CD4-positive, alpha-beta T cell treated with Interleukin-4 for 1 hour (primary cell): ENCODE data around the gene DNPH1.

Experiments used
- DNase-seq, 2 donors: peaks; one replicate each; pipeline ENCODE4 v3.0.0-alpha.2; 2020 to 2022

Gene DNPH1

GRCh38 chr6:43207286-43207685 is 22.0 kb downstream of the DNPH1 start:
- no peak for DNase-seq

DNA sequence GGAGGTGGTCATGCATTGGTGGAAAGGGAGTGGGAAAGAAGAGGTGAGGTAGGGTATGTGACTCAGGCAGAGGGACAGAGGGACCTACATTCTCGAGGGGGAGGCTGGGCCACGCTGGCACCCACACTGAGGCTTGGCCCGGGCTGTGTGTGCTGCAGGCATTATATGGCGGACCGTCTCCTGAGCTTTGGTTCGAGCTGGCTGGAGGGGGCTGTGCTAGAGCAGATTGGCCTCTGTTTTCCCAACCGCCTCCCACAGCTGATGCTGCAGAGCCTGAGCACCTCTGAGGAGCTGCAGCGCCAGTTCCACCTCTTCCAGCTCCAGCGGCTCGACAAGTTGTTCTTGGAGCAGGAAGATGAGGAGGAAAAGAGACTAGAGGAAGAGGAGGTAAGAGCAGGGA is 23.4 kb downstream of the DNPH1 start:
- DNase-seq: no peak

- no peak for DNase-seq
Measured at GRCh38 chr6:43204271-43205105, 24.8 kb downstream of the DNPH1 start.

DNA sequence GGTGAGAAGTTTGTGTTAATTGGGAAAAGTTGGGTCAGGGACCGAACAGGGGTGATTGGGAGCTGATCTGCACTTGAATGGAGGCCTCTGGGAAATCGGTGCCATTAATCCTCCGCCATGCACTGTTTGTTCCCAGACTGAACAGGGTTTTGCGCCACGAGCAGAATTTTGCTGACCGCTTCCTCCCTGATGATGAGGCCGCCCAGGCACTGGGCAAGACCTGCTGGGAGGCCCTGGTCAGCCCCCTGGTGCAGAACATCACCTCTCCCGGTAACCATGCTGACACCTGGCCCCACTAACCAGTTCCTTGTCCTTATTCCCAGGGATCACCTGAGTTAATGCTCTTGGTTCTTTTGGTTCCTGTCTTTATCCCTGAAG is 25.6 kb downstream of the DNPH1 start:
- no peak for DNase-seq

DNA sequence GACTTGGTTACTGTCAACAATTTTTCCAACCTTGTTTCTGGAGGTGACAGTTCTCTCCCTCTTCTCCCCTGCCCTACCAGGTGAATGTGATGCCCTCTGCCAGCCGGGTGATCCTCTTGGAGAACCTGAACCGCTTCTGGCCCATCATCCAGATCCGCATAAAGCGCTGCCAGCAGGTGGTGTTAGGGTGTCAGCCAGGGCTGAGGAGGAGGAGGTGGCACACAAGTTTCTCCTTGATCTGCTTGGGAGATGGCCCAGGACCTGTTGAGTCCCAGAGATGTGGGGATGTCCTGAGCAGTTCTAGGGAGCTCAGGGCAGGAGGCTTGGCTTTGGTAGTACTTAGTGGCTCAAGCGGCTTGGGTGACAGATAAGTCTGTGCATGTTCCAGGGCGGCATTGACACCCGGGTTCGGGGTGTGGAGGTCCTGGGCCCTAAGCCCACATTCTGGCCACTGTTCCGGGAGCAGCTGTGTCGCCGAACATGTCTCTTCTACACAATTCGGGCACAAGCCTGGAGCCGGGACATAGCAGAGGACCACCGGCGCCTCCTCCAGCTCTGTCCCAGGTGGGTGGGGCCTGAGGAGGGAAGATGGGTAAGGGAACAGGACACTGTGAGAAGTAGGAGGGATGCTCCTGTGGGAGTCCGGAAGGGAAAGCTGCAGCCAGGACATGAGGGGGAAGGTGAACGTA is 26.1 kb downstream of the DNPH1 start:
- DNase-seq: no peak

- no peak for DNase-seq
Measured at GRCh38 chr6:43202451-43202850, 26.8 kb downstream of the DNPH1 start.

DNA sequence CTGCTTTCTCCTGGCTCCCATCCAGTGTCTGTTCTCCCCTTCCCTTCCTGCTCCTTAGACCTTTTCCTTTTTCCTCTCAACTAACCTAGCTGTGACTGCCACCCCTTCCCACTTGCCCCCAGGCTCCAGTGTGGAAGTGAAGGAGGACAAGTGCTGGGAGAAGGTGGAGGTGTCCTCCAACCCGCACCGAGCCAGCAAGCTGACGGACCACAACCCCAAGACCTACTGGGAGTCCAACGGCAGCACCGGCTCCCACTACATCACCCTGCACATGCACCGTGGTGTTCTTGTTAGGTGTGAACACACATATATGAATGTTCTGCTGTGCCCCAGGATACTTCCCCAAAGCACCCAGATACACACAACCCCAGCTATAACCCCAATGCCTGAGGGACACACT is 28.7 kb downstream of the DNPH1 start:
- DNase-seq: peak in 1 of 2 donors; percentile 1

GRCh38 chr6:43199912-43200311 is 29.4 kb downstream of the DNPH1 start:
- peak in 1 of 2 donors; percentile 3 for DNase-seq

GRCh38 chr6:43196337-43196736 is 32.9 kb downstream of the DNPH1 start:
- peak in 1 of 2 donors; percentile 9 for DNase-seq

DNA sequence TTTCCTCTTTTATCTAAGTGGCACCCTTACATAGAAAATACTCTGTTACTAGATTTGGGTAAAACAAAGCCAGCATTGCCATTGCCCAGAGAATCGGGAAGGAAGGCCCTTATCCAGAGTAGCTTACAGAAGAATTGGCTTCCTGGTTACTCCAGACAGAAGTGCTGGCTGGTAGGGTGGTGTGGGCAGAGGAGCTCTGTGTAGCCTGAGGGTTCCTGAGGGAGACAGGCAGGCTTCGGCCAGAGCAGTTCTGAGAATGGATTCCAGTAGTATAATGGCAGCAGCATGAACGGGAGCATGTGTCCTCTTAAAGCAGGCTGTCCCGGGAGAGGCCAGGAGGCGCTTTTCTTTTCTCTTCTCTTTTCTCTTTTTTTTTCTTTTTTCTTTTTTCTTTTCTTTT is 35.4 kb downstream of the DNPH1 start:
- peak in 1 of 2 donors; percentile 2 for DNase-seq

- no peak for DNase-seq
Measured at GRCh38 chr6:43192911-43193310, 36.4 kb downstream of the DNPH1 start.

DNA sequence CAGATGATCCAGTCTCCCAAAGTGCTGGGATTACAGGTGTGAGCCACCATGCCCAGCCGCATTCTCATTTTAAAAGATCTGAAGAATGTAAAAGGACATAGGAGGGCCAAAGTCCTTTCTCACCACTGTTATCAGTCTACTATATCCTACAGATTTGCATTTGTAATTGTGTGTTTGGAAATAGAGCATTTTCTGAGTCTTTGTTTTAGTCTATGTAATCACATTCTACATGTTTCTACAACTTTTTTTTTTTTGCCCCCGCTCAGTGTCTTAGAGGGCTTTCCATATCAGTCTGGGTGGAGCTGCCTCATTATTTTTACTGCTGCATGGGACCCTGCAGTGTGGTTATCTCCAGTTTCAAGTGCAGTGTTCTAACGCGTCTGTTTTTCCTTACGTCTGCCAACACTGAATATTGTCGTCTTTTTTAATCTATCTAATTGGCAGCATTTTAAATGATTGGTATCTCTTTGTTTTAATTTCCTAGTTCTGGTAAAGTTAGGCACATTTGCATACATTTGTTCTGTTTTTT is 39.4 kb downstream of the DNPH1 start:
- DNase-seq: no peak

DNA sequence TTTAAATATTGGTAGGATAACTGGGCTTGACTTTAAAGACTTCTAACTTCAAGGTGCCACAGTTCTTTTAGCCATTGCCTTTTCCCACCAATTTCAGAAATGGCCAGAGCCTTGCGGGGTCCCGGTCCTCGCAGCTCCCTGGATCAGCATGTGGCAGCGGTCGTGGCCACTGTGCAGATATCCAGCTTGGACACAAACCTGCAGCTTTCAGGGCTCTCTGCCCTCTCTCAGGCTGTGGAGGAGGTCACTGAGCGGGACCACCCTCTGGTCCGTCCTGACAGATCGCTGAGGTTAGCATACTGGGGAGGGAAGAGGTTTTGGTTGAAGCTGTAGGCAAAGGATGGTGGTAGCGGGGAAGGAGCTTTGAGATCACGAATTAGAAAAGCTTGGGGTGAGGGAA is 40.9 kb downstream of the DNPH1 start:
- no peak for DNase-seq

DNA sequence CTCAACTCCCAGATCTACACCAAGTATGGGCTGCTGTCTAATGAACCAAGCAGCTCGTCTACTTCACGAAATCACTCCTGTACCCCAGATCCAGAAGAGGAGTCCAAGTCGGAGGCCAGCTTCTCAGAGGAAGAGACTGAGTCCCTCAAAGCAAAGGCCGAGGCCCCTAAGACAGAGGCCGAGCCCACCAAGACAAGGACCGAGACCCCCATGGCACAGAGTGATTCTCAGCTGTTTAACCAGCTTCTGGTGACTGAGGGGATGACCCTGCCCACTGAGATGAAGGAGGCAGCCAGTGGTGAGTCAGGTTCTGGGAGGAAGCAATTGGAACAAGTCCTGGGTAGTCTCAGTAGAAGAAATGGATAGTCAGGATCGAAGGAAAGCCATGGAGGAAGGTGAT is 41.5 kb downstream of the DNPH1 start:
- no peak for DNase-seq

GRCh38 chr6:43186706-43187105 is 42.6 kb downstream of the DNPH1 start:
- no peak for DNase-seq

GRCh38 chr6:43186019-43186418 is 43.3 kb downstream of the DNPH1 start:
- DNase-seq: no peak

DNA sequence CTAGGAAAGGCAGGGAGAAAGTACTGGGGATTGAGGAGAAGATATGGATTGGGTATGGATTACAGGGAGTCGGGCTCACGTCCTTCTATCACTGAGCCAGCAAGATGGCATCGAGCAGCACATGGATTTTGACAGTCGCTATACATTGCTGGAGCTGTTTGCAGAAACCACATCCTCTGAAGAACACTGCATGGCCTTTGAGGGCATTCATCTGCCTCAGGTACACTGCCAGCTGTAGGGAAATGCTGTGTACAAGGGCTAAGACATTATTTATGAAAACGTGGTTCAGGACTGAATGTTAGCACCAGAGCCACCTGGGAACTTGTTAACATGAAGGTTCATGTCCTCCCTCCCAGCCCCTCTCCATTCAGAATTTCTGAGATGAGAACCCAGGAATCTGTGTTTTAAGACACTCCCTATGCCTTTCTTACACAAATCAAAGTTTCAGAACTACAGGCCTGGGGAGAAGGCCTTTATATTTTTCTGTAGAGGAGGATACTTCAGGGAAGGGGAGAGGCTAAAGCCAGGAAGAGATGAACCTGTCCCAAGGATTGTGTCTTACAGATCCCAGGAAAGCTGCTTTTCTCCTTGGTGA is 43.8 kb downstream of the DNPH1 start:
- peak in 1 of 2 donors; percentile 46 for DNase-seq

DNA sequence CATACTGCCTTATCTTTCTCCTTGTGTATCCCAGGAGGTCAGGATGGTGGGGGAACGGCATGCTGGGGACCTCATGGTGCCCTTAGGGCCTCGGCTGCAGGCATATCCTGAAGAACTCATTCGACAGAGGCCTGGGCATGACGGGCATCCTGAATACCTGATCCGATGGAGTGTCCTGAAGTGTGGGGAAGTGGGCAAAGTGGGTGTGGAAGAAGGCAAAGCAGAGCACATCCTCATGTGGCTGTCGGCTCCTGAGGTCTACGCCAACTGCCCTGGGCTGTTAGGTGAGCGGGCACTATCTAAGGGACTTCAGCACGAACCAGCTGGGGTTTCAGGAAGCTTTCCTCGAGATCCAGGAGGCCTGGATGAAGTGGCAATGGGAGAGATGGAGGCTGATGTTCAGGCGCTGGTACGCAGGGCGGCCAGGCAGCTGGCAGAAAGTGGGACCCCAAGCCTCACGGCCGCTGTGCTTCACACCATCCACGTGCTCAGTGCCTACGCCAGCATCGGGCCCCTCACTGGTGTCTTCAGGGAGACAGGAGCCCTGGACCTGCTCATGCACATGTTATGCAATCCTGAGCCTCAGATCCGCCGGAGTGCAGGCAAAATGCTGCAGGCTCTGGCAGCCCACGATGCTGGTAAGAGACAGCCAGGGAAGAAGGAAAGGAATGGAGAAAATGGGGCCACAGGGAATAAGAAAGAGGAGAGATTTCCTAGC is 44.9 kb downstream of the DNPH1 start:
- no peak for DNase-seq

DNA sequence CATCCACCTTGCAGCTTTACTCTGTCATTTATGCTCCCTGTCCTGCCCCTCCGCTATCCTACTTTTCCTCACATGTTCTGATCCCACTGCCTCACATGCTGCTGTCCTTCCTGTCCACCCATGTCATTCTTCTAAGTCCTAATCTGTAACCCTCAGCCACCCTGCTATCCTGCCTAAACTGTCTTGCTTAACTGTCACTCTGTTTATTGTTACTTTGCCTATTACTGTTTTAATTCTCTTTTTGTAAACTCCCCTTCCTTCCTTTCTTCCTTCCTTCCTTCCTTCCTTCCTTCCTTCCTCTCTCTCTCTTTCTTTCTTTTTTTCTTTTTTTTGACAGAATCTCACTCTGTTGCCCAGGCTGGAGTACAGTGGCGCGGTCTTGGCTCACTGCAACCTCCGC is 45.8 kb downstream of the DNPH1 start:
- no peak for DNase-seq

GRCh38 chr6:43181942-43182860 is 47.1 kb downstream of the DNPH1 start, which contains the start of gene CUL9:
Gene CUL9, plus strand, starts transcription at chr6:43182196. Its CDS starts 2,115 bp downstream, at chr6:43184311.
- DNase-seq: peak; percentile 80 to 82

DNA sequence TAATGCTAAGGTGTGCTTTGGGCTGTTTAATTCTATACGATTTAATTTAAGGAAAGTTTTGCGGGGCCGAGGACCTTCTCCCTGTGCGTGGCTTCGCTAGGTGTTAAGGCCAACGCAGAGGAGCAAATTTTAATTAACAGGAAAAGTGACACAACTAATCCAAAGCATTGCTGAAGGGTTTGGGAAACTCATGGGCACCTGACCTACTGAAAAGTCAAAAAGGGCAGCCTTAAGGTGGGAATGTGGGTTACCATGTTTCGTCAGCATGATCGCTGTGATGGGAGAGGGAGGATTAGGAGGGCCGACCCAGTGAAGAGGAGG is 47.7 kb downstream of the DNPH1 start:
- no peak for DNase-seq

GRCh38 chr6:43180985-43181384 is 48.3 kb downstream of the DNPH1 start:
- no peak for DNase-seq
